ENCODE data around the gene PPP1R15A.
"Not testable (repeated sequence)": the region's sequence is repeated elsewhere in the genome, so short reads cannot be mapped to it uniquely, and the experiment has no call there.

The PPP1R15A gene

DNA sequence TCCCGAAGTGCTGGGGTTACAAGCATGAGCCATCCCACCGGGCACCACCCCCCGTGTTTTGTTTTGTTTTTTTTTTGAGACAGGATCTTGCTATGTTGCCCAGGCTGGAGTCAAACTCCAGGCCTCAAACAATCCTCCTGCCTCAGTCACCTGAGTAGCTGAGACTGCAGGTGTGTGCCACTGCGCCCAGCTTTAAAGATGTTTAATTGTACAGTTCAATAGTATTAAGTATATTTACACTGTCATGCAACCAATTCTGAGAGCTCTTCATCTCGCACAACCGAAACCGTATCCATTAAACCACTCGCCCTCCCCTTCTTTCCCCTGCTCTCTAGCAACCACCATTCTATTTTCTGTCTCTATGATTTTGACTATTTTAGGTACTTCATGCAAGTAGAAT lies 43.5 kb downstream of the PPP1R15A start:
- TF ChIP-seq, protein P1, sequence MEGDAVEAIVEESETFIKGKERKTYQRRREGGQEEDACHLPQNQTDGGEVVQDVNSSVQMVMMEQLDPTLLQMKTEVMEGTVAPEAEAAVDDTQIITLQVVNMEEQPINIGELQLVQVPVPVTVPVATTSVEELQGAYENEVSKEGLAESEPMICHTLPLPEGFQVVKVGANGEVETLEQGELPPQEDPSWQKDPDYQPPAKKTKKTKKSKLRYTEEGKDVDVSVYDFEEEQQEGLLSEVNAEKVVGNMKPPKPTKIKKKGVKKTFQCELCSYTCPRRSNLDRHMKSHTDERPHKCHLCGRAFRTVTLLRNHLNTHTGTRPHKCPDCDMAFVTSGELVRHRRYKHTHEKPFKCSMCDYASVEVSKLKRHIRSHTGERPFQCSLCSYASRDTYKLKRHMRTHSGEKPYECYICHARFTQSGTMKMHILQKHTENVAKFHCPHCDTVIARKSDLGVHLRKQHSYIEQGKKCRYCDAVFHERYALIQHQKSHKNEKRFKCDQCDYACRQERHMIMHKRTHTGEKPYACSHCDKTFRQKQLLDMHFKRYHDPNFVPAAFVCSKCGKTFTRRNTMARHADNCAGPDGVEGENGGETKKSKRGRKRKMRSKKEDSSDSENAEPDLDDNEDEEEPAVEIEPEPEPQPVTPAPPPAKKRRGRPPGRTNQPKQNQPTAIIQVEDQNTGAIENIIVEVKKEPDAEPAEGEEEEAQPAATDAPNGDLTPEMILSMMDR (conservative IDR thresholded peaks at IDR 0.05; ENCODE audit: control insufficient read depth, insufficient read depth, low read depth, low read length) = no peak
- no peak for DNase-seq (ENCODE audit: low read depth)

DNA sequence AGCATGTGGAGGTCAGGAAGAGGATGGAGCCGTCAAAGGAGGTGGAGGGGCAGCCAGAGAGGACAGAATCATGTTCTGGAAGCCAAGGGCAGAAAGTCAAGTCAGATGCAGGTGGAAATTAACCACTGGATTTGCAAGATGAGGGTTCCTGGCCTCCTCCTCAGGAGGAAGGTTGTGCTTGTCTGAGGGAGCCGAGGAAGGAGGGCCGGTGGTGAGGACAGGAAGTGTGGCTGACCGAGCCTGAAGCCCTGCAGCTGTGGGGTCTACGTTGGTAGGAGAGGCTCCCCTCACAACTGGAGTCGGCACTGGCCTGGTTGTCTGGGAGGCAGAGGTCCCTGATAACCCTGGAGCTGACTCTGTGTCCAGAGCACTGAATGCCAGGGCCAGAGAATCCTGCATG lies 45.9 kb downstream of the PPP1R15A start:
- DNase-seq (ENCODE audit: low read depth) = no peak
- H3K4me3 ChIP-seq (ENCODE audit: control insufficient read depth, low read depth, low read length) = no peak overlapping the region
- TF ChIP-seq, protein P1 (conservative IDR thresholded peaks at IDR 0.05; ENCODE audit: control insufficient read depth, insufficient read depth, low read depth, low read length) = no peak

More for the DNA sequence above, 43.5 kb downstream of the PPP1R15A start:
- no peak overlapping the region for H3K4me3 ChIP-seq (ENCODE audit: control insufficient read depth, low read depth, low read length)

DNA sequence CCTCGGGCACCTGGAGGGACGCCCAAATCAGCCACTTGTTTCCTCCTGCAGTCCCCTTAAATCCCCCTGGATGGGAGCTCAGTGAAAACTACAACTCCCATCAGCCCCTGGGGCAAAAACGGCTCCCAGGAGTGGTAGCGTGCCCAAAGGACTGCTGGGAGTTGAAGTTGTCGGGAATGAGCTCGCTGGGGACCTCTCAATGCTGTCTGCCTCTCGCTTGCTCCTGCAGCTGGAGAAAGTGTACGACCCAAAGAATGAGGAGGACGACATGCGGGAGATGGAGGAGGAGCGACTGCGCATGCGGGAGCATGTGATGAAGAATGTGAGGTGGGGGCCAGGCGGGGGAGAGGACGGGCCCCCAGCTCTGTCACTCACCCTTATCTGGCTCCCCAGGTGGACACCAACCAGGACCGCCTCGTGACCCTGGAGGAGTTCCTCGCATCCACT lies 46.6 kb downstream of the PPP1R15A start:
- no peak overlapping the region for H3K4me3 ChIP-seq (ENCODE audit: control insufficient read depth, low read depth, low read length)
- DNase-seq (ENCODE audit: low read depth) = no peak

DNA sequence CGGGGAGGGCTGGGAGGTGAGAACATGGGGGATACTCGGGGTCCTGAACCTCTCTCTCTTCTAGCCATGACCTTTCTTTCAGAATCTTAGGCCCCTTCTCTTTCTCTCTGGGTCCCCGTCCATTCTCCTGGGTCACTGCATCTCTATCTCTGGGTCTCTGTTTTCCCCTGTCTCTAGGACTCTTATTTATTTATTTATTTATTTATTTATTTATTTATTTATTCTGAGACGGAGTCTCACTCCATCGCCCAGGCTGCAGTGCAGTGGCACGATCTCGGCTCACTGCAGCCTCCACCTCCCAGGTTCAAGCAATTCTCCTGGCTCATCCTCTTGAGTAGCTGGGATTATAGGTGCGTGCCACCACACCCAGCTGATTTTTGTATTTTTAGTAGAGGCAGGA lies 47.0 kb downstream of the PPP1R15A start:
- H3K4me3 ChIP-seq (ENCODE audit: control insufficient read depth, low read depth, low read length); DNase-seq (ENCODE audit: low read depth): not testable (repeated sequence)

More for the DNA sequence above, 46.6 kb downstream of the PPP1R15A start:
- TF ChIP-seq, protein P1 (conservative IDR thresholded peaks at IDR 0.05; ENCODE audit: control insufficient read depth, insufficient read depth, low read depth, low read length) = no peak

DNA sequence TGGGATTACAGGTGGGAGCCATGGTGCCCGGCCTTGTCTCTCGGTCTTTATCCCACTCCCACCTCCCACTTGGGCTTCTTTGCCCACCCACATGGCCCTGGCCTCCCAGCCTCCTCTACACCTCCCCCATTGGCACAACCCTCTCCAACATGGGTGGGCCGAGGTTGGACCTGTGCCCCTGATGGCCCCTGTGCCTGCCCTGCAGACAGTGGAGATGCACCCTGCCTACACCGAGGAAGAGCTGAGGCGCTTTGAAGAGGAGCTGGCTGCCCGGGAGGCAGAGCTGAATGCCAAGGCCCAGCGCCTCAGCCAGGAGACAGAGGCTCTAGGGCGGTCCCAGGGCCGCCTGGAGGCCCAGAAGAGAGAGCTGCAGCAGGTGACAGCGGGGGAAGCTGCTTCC lies 48.7 kb downstream of the PPP1R15A start:
- TF ChIP-seq, protein P1 (conservative IDR thresholded peaks at IDR 0.05; ENCODE audit: control insufficient read depth, insufficient read depth, low read depth, low read length) = no peak
- H3K4me3 ChIP-seq (ENCODE audit: control insufficient read depth, low read depth, low read length) = no peak overlapping the region

DNA sequence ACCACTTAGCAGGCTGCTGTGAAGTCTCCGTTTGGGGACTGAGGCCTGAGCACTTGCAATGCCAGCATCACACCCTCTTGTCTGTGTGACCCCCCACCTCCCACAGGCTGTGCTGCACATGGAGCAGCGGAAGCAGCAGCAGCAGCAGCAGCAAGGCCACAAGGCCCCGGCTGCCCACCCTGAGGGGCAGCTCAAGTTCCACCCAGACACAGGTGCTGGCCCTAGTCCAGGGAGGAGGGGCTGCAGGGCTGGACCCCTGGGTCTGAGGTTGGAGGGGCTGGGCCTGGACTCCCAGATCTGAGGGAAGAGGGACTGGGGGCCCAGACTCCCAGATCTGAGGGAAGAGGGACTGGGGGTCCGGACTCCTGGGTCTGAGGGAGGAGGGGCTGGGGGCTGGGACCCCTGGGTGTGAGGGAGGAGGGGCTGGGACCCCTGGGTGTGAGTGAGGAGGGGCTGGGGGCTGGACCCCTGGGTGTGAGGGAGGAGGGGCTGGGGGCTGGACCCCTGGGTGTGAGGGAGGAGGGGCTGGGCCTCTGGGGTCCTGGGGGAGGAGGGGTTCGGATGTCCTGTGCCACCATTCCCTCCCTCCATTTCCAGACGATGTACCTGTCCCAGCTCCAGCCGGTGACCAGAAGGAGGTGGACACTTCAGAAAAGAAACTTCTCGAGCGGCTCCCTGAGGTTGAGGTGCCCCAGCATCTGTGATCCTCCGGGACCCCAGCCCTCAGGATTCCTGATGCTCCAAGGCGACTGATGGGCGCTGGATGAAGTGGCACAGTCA lies 49.7 kb downstream of the PPP1R15A start:
- no peak for DNase-seq (ENCODE audit: low read depth)
- no peak overlapping the region for H3K4me3 ChIP-seq (ENCODE audit: control insufficient read depth, low read depth, low read length)
- TF ChIP-seq, protein P1 (conservative IDR thresholded peaks at IDR 0.05; ENCODE audit: control insufficient read depth, insufficient read depth, low read depth, low read length) = no peak

More for the DNA sequence above, 48.7 kb downstream of the PPP1R15A start:
- DNase-seq (ENCODE audit: low read depth) = no peak

DNA sequence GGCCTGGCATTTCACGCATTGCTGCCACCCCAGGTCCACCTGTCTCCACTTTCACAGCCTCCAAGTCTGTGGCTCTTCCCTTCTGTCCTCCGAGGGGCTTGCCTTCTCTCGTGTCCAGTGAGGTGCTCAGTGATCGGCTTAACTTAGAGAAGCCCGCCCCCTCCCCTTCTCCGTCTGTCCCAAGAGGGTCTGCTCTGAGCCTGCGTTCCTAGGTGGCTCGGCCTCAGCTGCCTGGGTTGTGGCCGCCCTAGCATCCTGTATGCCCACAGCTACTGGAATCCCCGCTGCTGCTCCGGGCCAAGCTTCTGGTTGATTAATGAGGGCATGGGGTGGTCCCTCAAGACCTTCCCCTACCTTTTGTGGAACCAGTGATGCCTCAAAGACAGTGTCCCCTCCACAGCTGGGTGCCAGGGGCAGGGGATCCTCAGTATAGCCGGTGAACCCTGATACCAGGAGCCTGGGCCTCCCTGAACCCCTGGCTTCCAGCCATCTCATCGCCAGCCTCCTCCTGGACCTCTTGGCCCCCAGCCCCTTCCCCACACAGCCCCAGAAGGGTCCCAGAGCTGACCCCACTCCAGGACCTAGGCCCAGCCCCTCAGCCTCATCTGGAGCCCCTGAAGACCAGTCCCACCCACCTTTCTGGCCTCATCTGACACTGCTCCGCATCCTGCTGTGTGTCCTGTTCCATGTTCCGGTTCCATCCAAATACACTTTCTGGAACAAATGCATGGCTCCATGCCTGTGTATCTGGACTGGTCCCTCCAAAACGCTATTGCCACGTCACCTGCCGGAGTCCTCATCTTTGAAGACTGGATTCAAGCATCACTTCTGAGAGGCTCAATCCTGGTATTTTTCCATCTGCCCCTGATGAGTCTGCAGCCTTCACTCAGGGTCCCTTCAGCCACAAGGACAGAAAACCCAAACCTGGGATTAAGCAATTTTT lies 50.6 kb downstream of the PPP1R15A start:
- no peak overlapping the region for H3K4me3 ChIP-seq (ENCODE audit: control insufficient read depth, low read depth, low read length)
- DNase-seq (ENCODE audit: low read depth) = no peak
- TF ChIP-seq, protein P1 (conservative IDR thresholded peaks at IDR 0.05; ENCODE audit: control insufficient read depth, insufficient read depth, low read depth, low read length) = no peak

Measured in fibroblast of mammary gland (primary cell).